A549 (cell line): ENCODE data around the gene OR11H7. TPM values are rescaled to one million over a fixed set of nuclear protein-coding genes. Genes with fewer than 3 reads are reported as not detected.

Experiments used
- ATAC-seq, 2 experiments: fragments of 200-7000 bp in 1 of 2; fragments of >200 bp in 1 of 2; cut with Nextera tagmentation in 1 of 2; cut with Tn5 transposase in 1 of 2; 3 replicates each; pipeline versions ENCODE4 v1.8.0 to v1.9.1; 2018 to 2020; ENCODE audit warnings: mild to moderate bottlenecking in 1 of 2, moderate library complexity in 1 of 2
- CTCF ChIA-PET: fragments of 300-600 bp; sonication (Branson Sonifier 250); formaldehyde crosslinking; extraction: SDS; loops from one replicate; lab custom pipeline; 2021; ENCODE audit warnings: antibody characterized with exemption, inconsistent platforms; lab: Yijun Ruan, JAX
- POLR2A ChIA-PET: fragments of 350-600 bp; formaldehyde crosslinking; extraction: SDS; loops from one replicate; lab custom pipeline; 2021; ENCODE audit warnings: antibody characterized with exemption, inconsistent platforms; lab: Yijun Ruan, JAX
- DNase-seq, 2 experiments: peaks; one replicate each; pipeline versions ENCODE4 v3.0.0 to v3.0.0-alpha.2; 2011 to 2016; ENCODE audit warnings: low read depth in 1 of 2, low spot score in 1 of 2
- FAIRE-seq: peaks from 2 replicates; lab custom pipeline; 2011; peaks lifted over from hg19 to GRCh38; lab: Jason Lieb, UNC
- H3K27ac ChIP-seq, 2 experiments: fragments of >200 bp; sonication (Bioruptor Twin); formaldehyde crosslinking; 3 replicates each; pipeline ENCODE4 v1.5.1; 2016 to 2017
- H3K4me1 ChIP-seq: fragments of >200 bp; sonication (Bioruptor Twin); formaldehyde crosslinking; 3 replicates; pipeline ENCODE4 v1.6.1; 2016
- H3K4me2 ChIP-seq: fragments of >200 bp; sonication (Bioruptor Twin); formaldehyde crosslinking; 3 replicates; pipeline ENCODE4 v1.6.1; 2016
- H3K4me3 ChIP-seq: fragments of >200 bp; sonication (Bioruptor Twin); formaldehyde crosslinking; 3 replicates; pipeline ENCODE4 v1.5.1; 2016
- H3K9me3 ChIP-seq: fragments of >200 bp; sonication (Bioruptor Twin); formaldehyde crosslinking; 3 replicates; pipeline ENCODE4 v1.6.1; 2016
- BHLHE40 ChIP-seq: IDR thresholded peaks from 2 replicates; pipeline ENCODE4 v1.6.1; 2012; ENCODE audit warnings: low read depth, low read length, inconsistent platforms
- CBX2 ChIP-seq: fragments of 200-600 bp; sonication (generic); IDR thresholded peaks from 2 replicates; pipeline ENCODE4 v1.6.1; 2016; ENCODE audit warnings: low read depth, mild to moderate bottlenecking, borderline replicate concordance
- CEBPB ChIP-seq, 2 experiments: fragments of >200 bp in 1 of 2; sonication (Bioruptor Twin) in 1 of 2; formaldehyde crosslinking in 1 of 2; IDR thresholded peaks; 2 replicates each; pipeline ENCODE4 v1.6.1; 2012 to 2016
- EP300 ChIP-seq, 2 experiments: fragments of >200 bp; sonication (Bioruptor Twin); formaldehyde crosslinking; IDR thresholded peaks; 2 replicates in 1 of 2; 3 replicates in 1 of 2; pipeline ENCODE4 v1.6.1; 2016 to 2017
- FOSB ChIP-seq: fragments of 250-450 bp; sonication (Bioruptor Pico); IDR thresholded peaks from 2 replicates; pipeline ENCODE4 v1.5.0; 2020; ENCODE audit warnings: mild to moderate bottlenecking, moderate library complexity
- FOSL2 ChIP-seq, 2 experiments: fragments of 450-650 bp in 1 of 2; fragments of >200 bp in 1 of 2; sonication (Bioruptor Twin) in 1 of 2; formaldehyde crosslinking; IDR thresholded peaks; 2 replicates each; pipeline versions ENCODE4 v1.5.0 to v1.6.1; 2016 to 2020; ENCODE audit warnings: mild to moderate bottlenecking in 1 of 2, moderate library complexity in 1 of 2
- FOXS1 ChIP-seq: fragments of 250-450 bp; sonication (Bioruptor Pico); IDR thresholded peaks from 2 replicates; pipeline ENCODE4 v1.5.0; 2020; ENCODE audit warnings: mild to moderate bottlenecking, moderate library complexity
- HDAC2 ChIP-seq: fragments of 200-600 bp; sonication (generic); IDR thresholded peaks from 2 replicates; pipeline ENCODE4 v1.6.1; 2016
- HOXB5 ChIP-seq: fragments of 250-450 bp; sonication (Bioruptor Pico); IDR thresholded peaks from 2 replicates; pipeline ENCODE4 v1.5.0; 2020; ENCODE audit warnings: mild to moderate bottlenecking, moderate library complexity
- JUN ChIP-seq, 2 experiments: fragments of >200 bp; sonication (Bioruptor Twin); formaldehyde crosslinking; IDR thresholded peaks; 2 replicates in 1 of 2; 3 replicates in 1 of 2; pipeline ENCODE4 v1.6.1; 2016 to 2017
- KDM1A ChIP-seq: fragments of 200-600 bp; sonication (generic); IDR thresholded peaks from 2 replicates; pipeline ENCODE4 v1.6.1; 2016; ENCODE audit warnings: low read depth, mild to moderate bottlenecking
- MAFK ChIP-seq: fragments of 450-650 bp; IDR thresholded peaks from 2 replicates; pipeline ENCODE4 v1.6.1; 2014; ENCODE audit not compliant: partially characterized antibody
- MAX ChIP-seq: IDR thresholded peaks from 2 replicates; pipeline ENCODE4 v1.6.1; 2012
- MAZ ChIP-seq: fragments of 150-350 bp; IDR thresholded peaks from 2 replicates; pipeline ENCODE4 v1.6.1; 2014; ENCODE audit warnings: antibody characterized with exemption, low read depth, low read length, borderline replicate concordance
- NPAS2 ChIP-seq: fragments of 250-450 bp; sonication (Bioruptor Pico); IDR thresholded peaks from 2 replicates; pipeline ENCODE4 v1.8.0; 2022; ENCODE audit warnings: mild to moderate bottlenecking, moderate library complexity, borderline replicate concordance
- NR3C1 ChIP-seq: fragments of >200 bp; sonication (Bioruptor Twin); formaldehyde crosslinking; IDR thresholded peaks from 3 replicates; pipeline ENCODE4 v1.6.1; 2017
- PBX3 ChIP-seq: IDR thresholded peaks from 2 replicates; pipeline ENCODE4 v1.6.1; 2012
- PHF8 ChIP-seq: fragments of 200-600 bp; sonication (generic); IDR thresholded peaks from 2 replicates; pipeline ENCODE4 v1.6.1; 2016; ENCODE audit warnings: low read depth, mild to moderate bottlenecking, antibody characterized with exemption, moderate library complexity, borderline replicate concordance
- POLR2A ChIP-seq: IDR thresholded peaks from 2 replicates; pipeline ENCODE4 v1.6.1; 2012; ENCODE audit warnings: mild to moderate bottlenecking, low read length
- RARB ChIP-seq: fragments of 250-450 bp; sonication (Bioruptor Pico); IDR thresholded peaks from 2 replicates; pipeline ENCODE4 v1.8.0; 2021; ENCODE audit warnings: mild to moderate bottlenecking, moderate library complexity
- SREBF2 ChIP-seq: fragments of 450-650 bp; IDR thresholded peaks from 2 replicates; pipeline ENCODE4 v1.6.1; 2014; ENCODE audit warnings: mild to moderate bottlenecking, moderate library complexity
- ZC3H11A ChIP-seq: fragments of 450-650 bp; IDR thresholded peaks from 2 replicates; pipeline ENCODE4 v1.6.1; 2014; ENCODE audit warnings: antibody characterized with exemption, mild to moderate bottlenecking
- ZNF302 ChIP-seq: fragments of 250-450 bp; sonication (Bioruptor Pico); IDR thresholded peaks from 2 replicates; pipeline ENCODE4 v1.9.0; 2021; ENCODE audit warnings: inconsistent platforms, mild to moderate bottlenecking, moderate library complexity
- ZSCAN20 ChIP-seq: fragments of 250-450 bp; sonication (Bioruptor Pico); IDR thresholded peaks from 2 replicates; pipeline ENCODE4 v1.8.0; 2022; ENCODE audit warnings: mild to moderate bottlenecking, moderate library complexity
- WGBS: methylation state at CpG from one replicate; pipeline ENCODE4 v1.1.6; 2017; ENCODE audit errors: missing lambda C conversion rate; 5-methylcytosine and 5-hydroxymethylcytosine counted together
- polyA plus RNA-seq, 4 experiments: library from polyadenylated mRNA; depleted of rRNA in 3 of 4; stranded (reverse); fragments of >200 nt; fragmentation: RNase III in 1 of 4; extraction: RNeasy Plus Mini Kit Qiagen cat#74134 plus additional on column Dnase treatment in 1 of 4; gene quantifications; 2 replicates in 3 of 4; 3 replicates in 1 of 4; pipeline ENCODE4 v1.2.3, GENCODE V29; 2011 to 2017
- TF ChIP-seq, protein P1 (sequence below): fragments of 150-350 bp; IDR thresholded peaks from 2 replicates; pipeline ENCODE4 v1.6.1; 2014; ENCODE audit warnings: low read depth, mild to moderate bottlenecking, low read length
- TF ChIP-seq, protein P2 (sequence below): fragments of >200 bp; sonication (Bioruptor Twin); formaldehyde crosslinking; IDR thresholded peaks from 3 replicates; pipeline ENCODE4 v1.6.1; 2016
- TF ChIP-seq, protein P3 (sequence below): fragments of 250-450 bp; sonication (Bioruptor Pico); IDR thresholded peaks from 2 replicates; pipeline ENCODE4 v1.5.0; 2021; ENCODE audit warnings: mild to moderate bottlenecking, moderate library complexity, borderline replicate concordance

Gene OR11H7
- polyA plus RNA-seq, 2 of the 4 experiments (the other 2 are of a cell fraction): not detected

GRCh38 chr14:20274062-20274461, 45.3 kb downstream of the OR11H7 start:
- Histone ChIP-seq H3K9me3 (peaks cover 26% of the 10 kb centered on the region), H3K4me3 (no peak overlapping the region), H3K4me2 (no peak overlapping the region), H3K27ac (no peak overlapping the region), H3K4me1 (no peaks in the 10 kb centered on the region)
- POLR2A ChIA-PET: no interaction called here
- no peak for FAIRE-seq
- no peak for ATAC-seq
- DNase-seq: no peak
- CTCF ChIA-PET: no interaction called here
- TF ChIP-seq SREBF2 (no peak), HOXB5 (CRISPR knock-in tag) (no peak), CBX2 (no peak), FOSL2 (IDR thresholded peaks at IDR 0.05) (no peak), FOSL2 (CRISPR knock-in tag; IDR thresholded peaks at IDR 0.05) (no peak), MAFK (no peak), CEBPB (IDR thresholded peaks at IDR 0.05) (no peak), RARB (CRISPR knock-in tag) (no peak), FOSB (no peak), MAZ (no peak), MAX (no peak), POLR2A (no peak)
- TF ChIP-seq, protein P1, sequence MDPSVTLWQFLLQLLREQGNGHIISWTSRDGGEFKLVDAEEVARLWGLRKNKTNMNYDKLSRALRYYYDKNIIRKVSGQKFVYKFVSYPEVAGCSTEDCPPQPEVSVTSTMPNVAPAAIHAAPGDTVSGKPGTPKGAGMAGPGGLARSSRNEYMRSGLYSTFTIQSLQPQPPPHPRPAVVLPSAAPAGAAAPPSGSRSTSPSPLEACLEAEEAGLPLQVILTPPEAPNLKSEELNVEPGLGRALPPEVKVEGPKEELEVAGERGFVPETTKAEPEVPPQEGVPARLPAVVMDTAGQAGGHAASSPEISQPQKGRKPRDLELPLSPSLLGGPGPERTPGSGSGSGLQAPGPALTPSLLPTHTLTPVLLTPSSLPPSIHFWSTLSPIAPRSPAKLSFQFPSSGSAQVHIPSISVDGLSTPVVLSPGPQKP: no peak
- TF ChIP-seq, protein P2, sequence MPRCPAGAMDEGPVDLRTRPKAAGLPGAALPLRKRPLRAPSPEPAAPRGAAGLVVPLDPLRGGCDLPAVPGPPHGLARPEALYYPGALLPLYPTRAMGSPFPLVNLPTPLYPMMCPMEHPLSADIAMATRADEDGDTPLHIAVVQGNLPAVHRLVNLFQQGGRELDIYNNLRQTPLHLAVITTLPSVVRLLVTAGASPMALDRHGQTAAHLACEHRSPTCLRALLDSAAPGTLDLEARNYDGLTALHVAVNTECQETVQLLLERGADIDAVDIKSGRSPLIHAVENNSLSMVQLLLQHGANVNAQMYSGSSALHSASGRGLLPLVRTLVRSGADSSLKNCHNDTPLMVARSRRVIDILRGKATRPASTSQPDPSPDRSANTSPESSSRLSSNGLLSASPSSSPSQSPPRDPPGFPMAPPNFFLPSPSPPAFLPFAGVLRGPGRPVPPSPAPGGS: no peak
- WGBS: 93% methylated on average over 2 of the region's 2 CpGs

GRCh38 chr14:20277409-20277808, 48.6 kb downstream of the OR11H7 start:
- no peak for TF ChIP-seq KDM1A
- no peak for TF ChIP-seq JUN (IDR thresholded peaks at IDR 0.05)
- TF ChIP-seq NR3C1: no peak
- TF ChIP-seq ZC3H11A: no peak
- TF ChIP-seq ZSCAN20: no peak
- no peak for TF ChIP-seq FOSB
- no peak for TF ChIP-seq FOXS1
- no peak for TF ChIP-seq NPAS2
- TF ChIP-seq MAZ: no peak
- TF ChIP-seq EP300 (IDR thresholded peaks at IDR 0.05): no peak
- no peak for TF ChIP-seq BHLHE40
- TF ChIP-seq CBX2: no peak
- no peak for TF ChIP-seq HDAC2
- TF ChIP-seq, protein P3, sequence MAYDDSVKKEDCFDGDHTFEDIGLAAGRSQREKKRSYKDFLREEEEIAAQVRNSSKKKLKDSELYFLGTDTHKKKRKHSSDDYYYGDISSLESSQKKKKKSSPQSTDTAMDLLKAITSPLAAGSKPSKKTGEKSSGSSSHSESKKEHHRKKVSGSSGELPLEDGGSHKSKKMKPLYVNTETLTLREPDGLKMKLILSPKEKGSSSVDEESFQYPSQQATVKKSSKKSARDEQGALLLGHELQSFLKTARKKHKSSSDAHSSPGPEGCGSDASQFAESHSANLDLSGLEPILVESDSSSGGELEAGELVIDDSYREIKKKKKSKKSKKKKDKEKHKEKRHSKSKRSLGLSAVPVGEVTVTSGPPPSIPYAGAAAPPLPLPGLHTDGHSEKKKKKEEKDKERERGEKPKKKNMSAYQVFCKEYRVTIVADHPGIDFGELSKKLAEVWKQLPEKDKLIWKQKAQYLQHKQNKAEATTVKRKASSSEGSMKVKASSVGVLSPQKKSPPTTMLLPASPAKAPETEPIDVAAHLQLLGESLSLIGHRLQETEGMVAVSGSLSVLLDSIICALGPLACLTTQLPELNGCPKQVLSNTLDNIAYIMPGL (CRISPR knock-in tag): no peak
- no peak for TF ChIP-seq ZNF302 (CRISPR knock-in tag)
- TF ChIP-seq MAFK: no peak
- TF ChIP-seq PBX3: no peak
- no peak for TF ChIP-seq PHF8
- no peak for TF ChIP-seq RARB (CRISPR knock-in tag)
- CTCF ChIA-PET: no interaction called here
- WGBS: 96% methylated on average over 2 of the region's 2 CpGs
- POLR2A ChIA-PET: no interaction called here
- ATAC-seq (no peak), FAIRE-seq (no peak), DNase-seq (no peak)
- H3K27ac ChIP-seq: no peak overlapping the region
- no peaks in the 10 kb centered on the region for H3K4me1 ChIP-seq
- no peak overlapping the region for H3K4me2 ChIP-seq
- H3K9me3 ChIP-seq: peaks cover 24% of the 10 kb centered on the region
- H3K4me3 ChIP-seq: no peak overlapping the region
